Activated CD4-positive, alpha-beta T cell treated with anti-CD3 and anti-CD28 coated beads for 24 hours (primary cell): ENCODE measurements around the gene LMBR1.
A peak's percentile ranks its signal among the peaks of the same experiment; 100 is the strongest.
"Not testable (repeated sequence)": the region's sequence is repeated elsewhere in the genome, so short reads cannot be mapped to it uniquely, and the experiment has no call there.

ENCODE experiments used
- DNase-seq, 2 donors: peaks; one replicate each; pipeline ENCODE4 v3.0.0-alpha.2; 2020; ENCODE audit warnings: low read depth in 2 of 2

LMBR1 gene

GRCh38 chr7:156892821-156893706 lies at the start of gene LMBR1:
TSS of gene LMBR1 (minus strand) at chr7:156893183. CDS start at chr7:156892993, 190 bp downstream.
- DNase-seq, result peak; percentile 89 to 92

GRCh38 chr7:156942708-156943090 lies 49.7 kb upstream of the LMBR1 start:
- no peak for DNase-seq

- DNase-seq, result no peak
Measured at GRCh38 chr7:156941393-156942182, 48.6 kb upstream of the LMBR1 start.

GRCh38 chr7:156940421-156941122 lies 47.6 kb upstream of the LMBR1 start:
- DNase-seq, result no peak

- not testable (repeated sequence) for DNase-seq
Measured at GRCh38 chr7:156936766-156937165, 43.8 kb upstream of the LMBR1 start.

GRCh38 chr7:156935250-156935649 lies 42.3 kb upstream of the LMBR1 start:
- no peak for DNase-seq

GRCh38 chr7:156932006-156932405 lies 39.0 kb upstream of the LMBR1 start:
- no peak for DNase-seq

- DNase-seq, result no peak
Measured at GRCh38 chr7:156929789-156930539, 37.0 kb upstream of the LMBR1 start.

GRCh38 chr7:156928406-156928747 lies 35.4 kb upstream of the LMBR1 start:
- DNase-seq, result no peak

- no peak for DNase-seq
Measured at GRCh38 chr7:156927571-156928405, 34.8 kb upstream of the LMBR1 start.

DNA sequence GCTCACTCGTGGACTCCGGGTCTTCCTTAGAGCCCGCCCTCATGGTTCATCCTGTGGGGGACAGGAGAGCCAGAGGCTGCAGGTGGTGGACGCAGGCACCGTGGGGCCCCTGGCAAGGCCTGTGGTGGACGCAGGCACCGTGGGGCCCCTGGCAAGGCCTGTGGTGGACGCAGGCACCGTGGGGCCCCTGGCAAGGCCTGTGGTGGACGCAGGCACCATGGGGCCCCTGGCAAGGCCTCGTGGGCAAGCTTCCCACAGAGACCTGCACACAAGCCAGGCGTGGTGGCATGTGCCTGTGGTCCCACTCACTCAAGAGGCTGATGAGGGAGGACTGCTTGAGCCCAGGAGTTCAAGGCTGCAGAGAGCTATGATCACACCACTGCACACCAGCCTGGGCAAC lies 32.8 kb upstream of the LMBR1 start:
- DNase-seq, result not testable (repeated sequence)

GRCh38 chr7:156922304-156922703 lies 29.3 kb upstream of the LMBR1 start:
- DNase-seq, result not testable (repeated sequence)

GRCh38 chr7:156920487-156921373 lies 27.7 kb upstream of the LMBR1 start:
- not testable (repeated sequence) for DNase-seq

DNA sequence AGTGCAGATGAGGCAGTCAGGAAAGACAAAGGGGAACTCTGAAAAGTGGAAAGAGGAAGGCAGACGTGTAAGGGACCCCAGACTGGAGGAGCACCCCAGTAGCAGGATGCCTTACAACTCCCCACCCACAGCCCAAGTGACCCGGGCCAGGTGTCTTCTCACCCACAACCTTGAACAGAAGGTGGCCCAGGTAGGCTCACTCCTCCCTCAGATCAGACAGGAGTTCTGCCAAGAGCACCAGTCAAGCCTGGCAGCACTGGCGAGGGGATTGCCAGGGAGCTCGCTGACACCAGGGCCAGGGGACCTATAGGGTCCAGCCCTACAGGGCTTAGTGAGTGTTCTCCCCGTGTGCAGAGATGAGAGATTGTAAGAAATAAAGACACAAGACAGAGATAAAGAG lies 27.1 kb upstream of the LMBR1 start:
- DNase-seq, result no peak

DNA sequence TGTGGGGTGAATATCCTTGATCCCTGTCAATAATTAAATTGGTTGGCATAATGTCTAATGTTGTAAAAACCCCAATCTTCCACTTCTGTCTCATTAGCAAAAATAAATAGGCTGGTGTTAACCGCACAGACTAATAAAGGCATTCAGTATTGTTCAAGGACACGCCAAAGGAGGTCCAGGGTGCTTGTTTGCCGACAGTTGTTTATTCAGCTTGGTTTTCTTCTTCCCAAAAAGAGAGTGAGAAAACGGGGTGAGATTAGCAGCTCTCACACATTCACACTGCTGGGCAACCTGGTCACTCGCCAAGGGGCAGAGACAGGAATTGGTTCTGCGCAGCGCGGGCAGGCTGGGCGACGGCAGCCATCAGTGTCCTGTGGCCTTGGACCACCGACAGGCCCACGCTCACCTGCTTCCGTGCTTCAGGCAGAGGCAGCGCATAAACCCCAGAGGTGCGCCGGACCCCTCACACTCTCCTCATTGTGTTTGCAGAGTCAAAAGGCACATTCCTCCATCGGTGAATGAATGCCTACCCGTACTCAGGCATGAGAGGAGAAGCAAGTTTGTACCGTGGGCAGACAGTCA lies 26.2 kb upstream of the LMBR1 start:
- no peak for DNase-seq

- no peak for DNase-seq
Measured at GRCh38 chr7:156918635-156919034, 25.7 kb upstream of the LMBR1 start.

DNA sequence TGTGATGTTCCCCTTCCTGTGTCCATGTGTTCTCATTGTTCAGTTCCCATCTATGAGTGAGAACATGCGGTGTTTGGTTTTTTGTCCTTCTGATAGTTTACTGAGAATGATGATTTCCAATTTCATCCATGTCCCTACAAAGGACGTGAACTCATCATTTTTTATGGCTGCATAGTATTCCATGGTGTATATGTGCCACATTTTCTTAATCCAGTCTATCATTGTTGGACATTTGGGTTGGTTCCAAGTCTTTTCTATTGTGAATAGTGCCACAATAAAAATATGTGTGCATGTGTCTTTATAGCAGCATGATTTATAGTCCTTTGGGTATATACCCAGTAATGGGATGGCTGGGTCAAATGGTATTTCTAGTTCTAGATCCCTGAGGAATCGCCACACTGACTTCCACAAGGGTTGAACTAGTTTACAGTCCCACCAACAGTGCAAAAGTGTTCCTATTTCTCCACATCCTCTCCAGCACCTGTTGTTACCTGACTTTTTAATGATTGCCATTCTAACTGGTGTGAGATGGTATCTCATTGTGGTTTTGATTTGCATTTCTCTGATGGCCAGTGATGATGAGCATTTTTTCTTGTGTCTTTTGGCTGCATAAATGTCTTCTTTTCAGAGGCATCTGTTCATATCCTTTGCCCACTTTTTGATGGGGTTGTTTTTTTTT lies 16.7 kb upstream of the LMBR1 start:
- not testable (repeated sequence) for DNase-seq

DNA sequence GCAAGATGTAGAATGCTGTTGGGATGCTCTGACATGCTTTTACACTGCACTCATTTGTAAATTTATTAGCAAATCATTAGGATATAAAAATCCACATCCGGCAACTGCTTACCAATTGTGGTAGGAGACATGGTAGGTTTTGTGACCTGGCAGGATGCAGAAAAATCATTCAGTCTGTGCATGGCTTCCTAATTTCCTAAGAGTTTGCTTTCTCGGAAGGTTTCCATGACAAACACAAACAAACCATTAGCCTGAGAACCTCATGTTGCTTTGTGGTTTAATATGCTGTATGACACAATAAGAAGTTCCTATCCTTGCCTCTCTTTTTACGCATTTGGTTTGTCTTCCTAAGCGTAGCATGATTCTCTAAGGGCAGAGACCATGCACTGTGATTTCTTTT lies 14.7 kb upstream of the LMBR1 start:
- no peak for DNase-seq

DNA sequence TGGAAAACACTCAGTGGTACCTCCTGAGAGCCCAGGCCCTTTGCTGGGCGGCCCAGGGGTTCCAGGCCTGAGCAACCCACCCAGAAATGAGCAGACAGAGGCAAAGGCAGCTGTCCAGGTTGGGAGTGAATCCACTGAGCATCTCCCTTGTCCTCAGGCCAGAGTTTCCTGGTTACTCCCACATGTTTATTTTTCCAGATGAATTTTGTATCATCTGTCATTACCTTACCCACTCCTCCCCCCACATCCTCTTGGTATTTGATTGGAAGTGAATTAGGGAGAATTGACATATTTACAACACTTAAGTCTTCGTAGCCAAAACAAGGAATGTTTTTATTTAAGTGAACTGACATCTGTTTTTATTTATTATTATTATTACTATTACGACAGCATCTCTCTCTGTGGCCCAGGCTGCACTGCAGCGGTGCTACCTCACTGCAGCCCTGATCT lies 13.2 kb upstream of the LMBR1 start:
- no peak for DNase-seq
